Subcutaneous abdominal adipose tissue (tissue), 5 donors: Measurements from ENCODE around the gene GSE1.
"Not testable (repeated sequence)": the region's sequence is repeated elsewhere in the genome, so short reads cannot be mapped to it uniquely, and the experiment has no call there.

Experiments
- H3K27ac ChIP-seq: one replicate; pipeline ENCODE4 v1.7.0; 2013; ENCODE audit warnings: low read depth, mild to moderate bottlenecking, inconsistent platforms, low read length, moderate library complexity
- H3K27me3 ChIP-seq, 5 donors: one replicate each; pipeline ENCODE4 v1.7.0; 2013; ENCODE audit warnings: low read length in 5 of 5, inconsistent platforms in 1 of 5; ENCODE audit not compliant: control insufficient read depth in 5 of 5, insufficient read depth in 4 of 5
- H3K36me3 ChIP-seq, 5 donors: one replicate each; pipeline ENCODE4 v1.7.0; 2013; ENCODE audit warnings: low read length in 5 of 5; ENCODE audit not compliant: control insufficient read depth in 5 of 5, insufficient read depth in 5 of 5
- H3K4me1 ChIP-seq, 5 donors: one replicate each; pipeline ENCODE4 v1.7.0; 2013; ENCODE audit warnings: low read length in 5 of 5, mild to moderate bottlenecking in 3 of 5, moderate library complexity in 1 of 5; ENCODE audit not compliant: control insufficient read depth in 5 of 5, insufficient read depth in 5 of 5
- H3K4me3 ChIP-seq, 5 donors: one replicate each; pipeline ENCODE4 v1.7.0; 2013; ENCODE audit warnings: low read length in 5 of 5, low read depth in 1 of 5
- H3K9ac ChIP-seq, 5 donors: one replicate each; pipeline ENCODE4 v1.7.0; 2013; ENCODE audit warnings: low read length in 5 of 5, mild to moderate bottlenecking in 4 of 5, moderate library complexity in 3 of 5
- H3K9me3 ChIP-seq, 5 donors: one replicate each; pipeline ENCODE4 v1.7.0; 2013; ENCODE audit warnings: low read length in 5 of 5; ENCODE audit not compliant: control insufficient read depth in 5 of 5
- donor health status: healthy.
- donor health status: healthy.
- donor health status: healthy.
- donor health status: healthy.
- donor health status: healthy.

The GSE1 gene

DNA sequence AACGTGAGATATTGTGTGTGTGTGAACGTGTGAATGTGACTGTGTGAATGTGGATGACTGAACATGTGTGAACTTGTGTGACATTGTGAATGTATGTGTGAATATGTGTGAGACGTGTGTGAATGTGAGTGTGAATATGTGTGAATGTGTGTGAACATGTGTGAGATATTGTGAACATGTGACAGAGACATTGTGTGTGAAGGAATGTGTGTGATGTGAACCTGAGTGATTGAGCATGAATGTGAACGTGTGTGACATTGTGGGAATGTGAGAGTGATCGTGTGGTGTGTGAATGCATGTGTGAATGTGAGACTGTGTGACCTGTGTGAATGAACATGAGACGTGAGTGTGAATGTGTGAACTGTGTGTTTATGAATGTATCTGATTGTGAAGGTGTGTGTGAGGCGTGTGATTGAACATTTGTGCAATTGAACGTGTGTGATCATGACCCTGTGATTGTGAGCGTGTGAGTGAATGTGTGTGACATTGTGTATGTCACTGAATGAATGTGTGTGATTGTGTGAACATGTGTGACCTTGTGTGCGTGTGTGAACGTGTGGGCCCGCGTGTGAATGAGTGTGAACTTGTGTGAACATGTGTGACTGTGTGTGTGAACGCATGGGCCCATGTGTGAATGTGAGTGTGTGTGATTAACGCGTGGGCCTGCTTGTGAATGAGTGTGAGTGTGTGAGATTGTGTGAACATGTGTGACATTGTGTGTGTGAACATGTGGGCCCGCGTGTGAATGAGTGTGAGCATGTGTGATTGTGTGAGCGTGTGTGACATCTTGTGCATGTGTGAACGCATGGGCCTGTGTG lies 23.2 kb upstream of the GSE1 start:
- Histone ChIP-seq H3K9me3 (no peaks in the 10 kb centered on the region), H3K36me3 (peaks cover 0 to 17% (median 4%) of the 10 kb centered on the region in 5 donors), H3K4me1 (peaks cover 16 to 79% (median 45%) of the 10 kb centered on the region in 5 donors), H3K9ac (no peak overlapping the region), H3K27me3 (no peaks in the 10 kb centered on the region), H3K27ac (no peak overlapping the region), H3K4me3 (no peak overlapping the region)

GRCh38 chr16:85590506-85590832 lies 22.7 kb upstream of the GSE1 start:
- H3K4me3 ChIP-seq: no peak overlapping the region
- H3K9ac ChIP-seq: no peak overlapping the region
- H3K9me3 ChIP-seq: no peaks in the 10 kb centered on the region
- no peak overlapping the region for H3K27ac ChIP-seq
- H3K4me1 ChIP-seq: peaks cover 14 to 73% (median 45%) of the 10 kb centered on the region in 5 donors
- H3K27me3 ChIP-seq: no peaks in the 10 kb centered on the region
- H3K36me3 ChIP-seq: peaks cover 0 to 12% (median 2%) of the 10 kb centered on the region in 5 donors

- H3K27me3 ChIP-seq: no peaks in the 10 kb centered on the region
Observed at GRCh38 chr16:85591381-85591780, 21.7 kb upstream of the GSE1 start.

GRCh38 chr16:85592277-85592676 lies 20.8 kb upstream of the GSE1 start:
- not testable (repeated sequence) for H3K4me3 ChIP-seq, H3K27me3 ChIP-seq, H3K9ac ChIP-seq, H3K9me3 ChIP-seq
- peaks cover 0 to 16% (median 4%) of the 10 kb centered on the region in 5 donors for H3K36me3 ChIP-seq
- H3K27ac ChIP-seq: peak overlapping the region; percentile 41
- H3K4me1 ChIP-seq: peaks cover 7 to 56% (median 34%) of the 10 kb centered on the region in 5 donors

More at GRCh38 chr16:85591381-85591780, 21.7 kb upstream of the GSE1 start:
- H3K4me3 ChIP-seq: no peak overlapping the region
- no peaks in the 10 kb centered on the region for H3K9me3 ChIP-seq
- peaks cover 7 to 64% (median 36%) of the 10 kb centered on the region in 5 donors for H3K4me1 ChIP-seq
- no peak overlapping the region for H3K9ac ChIP-seq
- H3K27ac ChIP-seq: peak overlapping the region; percentile 46
- peaks cover 0 to 12% (median 3%) of the 10 kb centered on the region in 5 donors for H3K36me3 ChIP-seq

GRCh38 chr16:85592700-85593493 lies 20.2 kb upstream of the GSE1 start:
- Histone ChIP-seq H3K4me1 (peaks cover 7 to 51% (median 32%) of the 10 kb centered on the region in 5 donors), H3K9ac (peak overlapping the region in 1 of 5 donors; percentile 37), H3K27me3 (no peaks in the 10 kb centered on the region), H3K4me3 (no peak overlapping the region), H3K27ac (peak overlapping the region; percentile 41), H3K9me3 (no peaks in the 10 kb centered on the region), H3K36me3 (peaks cover 0 to 16% (median 4%) of the 10 kb centered on the region in 5 donors)

DNA sequence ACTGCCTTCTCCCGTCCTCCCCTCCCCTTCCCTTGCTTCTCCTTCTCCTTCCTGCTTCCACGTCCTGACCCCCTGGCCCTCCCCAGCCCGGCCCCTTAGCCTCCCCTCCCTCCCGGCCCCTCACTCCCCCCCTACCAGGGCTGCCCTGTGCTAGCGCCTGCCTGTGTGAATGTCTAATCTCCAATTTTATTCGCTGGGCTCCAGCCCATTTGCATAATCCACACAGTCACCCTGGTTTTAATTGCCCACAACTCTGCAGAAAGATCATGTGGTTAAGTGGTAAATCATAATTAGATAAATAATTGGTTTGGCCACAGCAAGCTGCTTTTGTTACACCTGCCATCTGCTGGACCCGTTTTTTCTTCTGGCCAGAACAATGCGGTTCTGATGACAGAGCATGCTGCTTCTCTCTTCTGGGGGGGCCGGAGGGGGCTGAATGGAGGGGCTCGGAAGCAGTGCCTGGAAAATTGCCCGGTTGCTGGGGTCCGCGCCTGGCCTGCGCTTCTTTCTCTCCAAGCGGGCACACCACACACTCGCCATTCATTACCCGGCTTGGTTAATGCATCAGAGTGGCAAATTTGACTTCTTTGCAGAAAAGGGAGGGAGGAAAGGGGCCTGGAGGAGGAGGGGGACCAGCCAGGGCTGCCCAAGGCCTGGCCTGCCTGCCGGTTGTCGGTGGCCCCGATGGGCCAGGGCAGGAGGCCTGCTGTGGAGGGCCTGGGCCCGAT lies 19.5 kb upstream of the GSE1 start:
- Histone ChIP-seq H3K9me3 (no peaks in the 10 kb centered on the region), H3K36me3 (peaks cover 0 to 23% (median 5%) of the 10 kb centered on the region in 5 donors), H3K27ac (no peak overlapping the region), H3K4me1 (peaks cover 7 to 43% (median 29%) of the 10 kb centered on the region in 5 donors), H3K27me3 (no peaks in the 10 kb centered on the region), H3K4me3 (no peak overlapping the region), H3K9ac (peak overlapping the region in 1 of 5 donors; percentile 37)

GRCh38 chr16:85594273-85594977 lies 18.7 kb upstream of the GSE1 start:
- no peak overlapping the region for H3K27ac ChIP-seq
- H3K4me1 ChIP-seq: peaks cover 7 to 44% (median 28%) of the 10 kb centered on the region in 5 donors
- peaks cover 0 to 24% (median 5%) of the 10 kb centered on the region in 5 donors for H3K36me3 ChIP-seq
- no peaks in the 10 kb centered on the region for H3K27me3 ChIP-seq
- H3K9ac ChIP-seq: no peak overlapping the region
- H3K4me3 ChIP-seq: no peak overlapping the region
- H3K9me3 ChIP-seq: no peaks in the 10 kb centered on the region

DNA sequence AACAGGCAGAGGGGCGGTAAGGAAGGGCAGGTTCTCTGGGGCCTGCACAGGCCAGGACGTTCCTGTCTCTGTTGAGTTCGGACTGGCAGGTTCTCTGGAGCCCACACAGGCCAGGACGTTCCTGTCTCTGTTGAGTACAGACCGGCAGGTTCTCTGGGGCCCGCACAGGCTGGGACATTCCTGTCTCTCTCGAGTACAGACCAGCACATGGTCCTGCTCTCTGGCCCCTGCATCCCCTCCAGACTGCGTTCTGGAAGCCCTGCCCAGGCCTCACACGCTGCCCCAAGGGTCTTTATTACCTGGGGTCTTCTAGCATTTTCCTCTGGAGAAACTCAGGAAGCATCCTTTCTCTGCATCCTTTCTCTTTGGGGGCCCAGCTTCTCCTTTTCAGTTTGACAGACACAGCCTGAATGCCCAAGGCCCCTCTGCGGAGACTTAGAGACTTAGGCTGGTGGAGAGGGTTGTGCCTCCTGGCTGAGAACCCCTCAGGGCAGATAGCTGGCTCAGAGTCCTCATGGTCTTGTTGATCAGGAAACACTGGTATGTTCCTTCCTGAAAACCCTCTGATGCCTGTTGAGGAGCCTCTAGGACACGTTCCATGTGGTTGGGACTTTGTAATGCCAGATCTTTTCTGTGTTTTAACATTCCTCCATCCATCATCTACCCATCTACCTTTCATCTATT lies 18.0 kb upstream of the GSE1 start:
- no peak overlapping the region for H3K9ac ChIP-seq

More for the DNA sequence above, 18.0 kb upstream of the GSE1 start:
- Histone ChIP-seq H3K36me3 (peaks cover 0 to 24% (median 5%) of the 10 kb centered on the region in 5 donors), H3K27me3 (no peaks in the 10 kb centered on the region), H3K4me1 (peaks cover 5 to 51% (median 32%) of the 10 kb centered on the region in 5 donors), H3K27ac (no peak overlapping the region), H3K4me3 (no peak overlapping the region), H3K9me3 (no peaks in the 10 kb centered on the region)
